ENCODE measurements around the gene TNNT1. TPM values are rescaled to one million over a fixed set of nuclear protein-coding genes. Genes with fewer than 3 reads are reported as not detected.
"Not testable (repeated sequence)": the region's sequence is repeated elsewhere in the genome, so short reads cannot be mapped to it uniquely, and the experiment has no call there.

TNNT1 gene
- polyA plus RNA-seq, 4 donors, result 0.18 to 20.1 (median 5.3) TPM

- peaks cover 7 to 86% (median 43%) of the 10 kb centered on the region in 3 donors for H3K27me3 ChIP-seq (ENCODE audit: control insufficient read depth in 3 of 3, insufficient read depth in 3 of 3, low read length in 3 of 3)
- peaks cover 2 to 6% (median 3%) of the 10 kb centered on the region in 3 donors for H3K4me1 ChIP-seq (ENCODE audit: control insufficient read depth in 3 of 3, insufficient read depth in 2 of 3, low read depth in 1 of 3, low read length in 2 of 3)
- no peak overlapping the region for H3K27ac ChIP-seq (ENCODE audit: low read depth in 1 of 3, low read length in 2 of 3)
- no peak for DNase-seq
- 1 to 5% (median 3%) methylated on average over 17 to 32 of the region's 32 CpGs for WGBS, 3 donors
- no peaks in the 10 kb centered on the region for H3K36me3 ChIP-seq (ENCODE audit: control insufficient read depth in 3 of 3, insufficient read depth in 2 of 3, low read depth in 1 of 3, low read length in 3 of 3)
- FAIRE-seq, result no peak
- peak overlapping the region in 2 of 3 donors; percentile 13 to 27 for H3K4me3 ChIP-seq (ENCODE audit: low read depth in 1 of 3, low read length in 3 of 3)
- H3K9me3 ChIP-seq (ENCODE audit: control insufficient read depth in 2 of 2, insufficient read depth in 1 of 2, low read depth in 1 of 2, low read length in 1 of 2), result peaks cover 0 to 4% of the 10 kb centered on the region in 2 donors
Observed at GRCh38 chr19:55173186-55173713, 24.2 kb upstream of the TNNT1 start.

GRCh38 chr19:55172741-55173140 is 23.7 kb upstream of the TNNT1 start:
- H3K36me3 ChIP-seq (ENCODE audit: control insufficient read depth in 3 of 3, insufficient read depth in 2 of 3, low read depth in 1 of 3, low read length in 3 of 3), result no peaks in the 10 kb centered on the region
- no peak for DNase-seq
- H3K4me1 ChIP-seq (ENCODE audit: control insufficient read depth in 3 of 3, insufficient read depth in 2 of 3, low read depth in 1 of 3, low read length in 2 of 3), result peaks cover 2 to 6% (median 3%) of the 10 kb centered on the region in 3 donors
- peak overlapping the region in 1 of 3 donors; percentile 25 for H3K27ac ChIP-seq (ENCODE audit: low read depth in 1 of 3, low read length in 2 of 3)
- H3K9me3 ChIP-seq (ENCODE audit: control insufficient read depth in 2 of 2, insufficient read depth in 1 of 2, low read depth in 1 of 2, low read length in 1 of 2), result peaks cover 0 to 4% of the 10 kb centered on the region in 2 donors
- H3K27me3 ChIP-seq (ENCODE audit: control insufficient read depth in 3 of 3, insufficient read depth in 3 of 3, low read length in 3 of 3), result peaks cover 7 to 81% (median 44%) of the 10 kb centered on the region in 3 donors
- 15 to 20% (median 15%) methylated on average over 12 of the region's 12 CpGs for WGBS, 3 donors
- no peak for FAIRE-seq
- no peak overlapping the region for H3K4me3 ChIP-seq (ENCODE audit: low read depth in 1 of 3, low read length in 3 of 3)

- not testable (repeated sequence) for H3K36me3 ChIP-seq (ENCODE audit: control insufficient read depth in 3 of 3, insufficient read depth in 2 of 3, low read depth in 1 of 3, low read length in 3 of 3); FAIRE-seq
- H3K27me3 ChIP-seq (ENCODE audit: control insufficient read depth in 3 of 3, insufficient read depth in 3 of 3, low read length in 3 of 3), result peaks cover 7 to 77% (median 47%) of the 10 kb centered on the region in 3 donors
Observed at GRCh38 chr19:55172318-55172717, 23.3 kb upstream of the TNNT1 start.

GRCh38 chr19:55171440-55171839 is 22.4 kb upstream of the TNNT1 start:
- Histone ChIP-seq H3K9me3 (ENCODE audit: control insufficient read depth in 2 of 2, insufficient read depth in 1 of 2, low read depth in 1 of 2, low read length in 1 of 2) (peaks cover 0 to 4% of the 10 kb centered on the region in 2 donors), H3K36me3 (ENCODE audit: control insufficient read depth in 3 of 3, insufficient read depth in 2 of 3, low read depth in 1 of 3, low read length in 3 of 3) (no peaks in the 10 kb centered on the region), H3K27me3 (ENCODE audit: control insufficient read depth in 3 of 3, insufficient read depth in 3 of 3, low read length in 3 of 3) (peaks cover 7 to 69% (median 41%) of the 10 kb centered on the region in 3 donors), H3K4me1 (ENCODE audit: control insufficient read depth in 3 of 3, insufficient read depth in 2 of 3, low read depth in 1 of 3, low read length in 2 of 3) (peaks cover 2 to 11% (median 3%) of the 10 kb centered on the region in 3 donors), H3K4me3 (ENCODE audit: low read depth in 1 of 3, low read length in 3 of 3) (no peak overlapping the region), H3K27ac (ENCODE audit: low read depth in 1 of 3, low read length in 2 of 3) (no peak overlapping the region)
- WGBS, 3 donors, result 70 to 74% (median 74%) methylated on average over 5 of the region's 5 CpGs
- FAIRE-seq, result no peak
- DNase-seq, result no peak

More at GRCh38 chr19:55172318-55172717, 23.3 kb upstream of the TNNT1 start:
- not testable (repeated sequence) for H3K4me3 ChIP-seq (ENCODE audit: low read depth in 1 of 3, low read length in 3 of 3); H3K9me3 ChIP-seq (ENCODE audit: control insufficient read depth in 2 of 2, insufficient read depth in 1 of 2, low read depth in 1 of 2, low read length in 1 of 2); H3K27ac ChIP-seq (ENCODE audit: low read depth in 1 of 3, low read length in 2 of 3); H3K4me1 ChIP-seq (ENCODE audit: control insufficient read depth in 3 of 3, insufficient read depth in 2 of 3, low read depth in 1 of 3, low read length in 2 of 3); DNase-seq
- WGBS, 3 donors, result 48 to 62% (median 55%) methylated on average over 9 of the region's 9 CpGs

- Histone ChIP-seq H3K27me3 (ENCODE audit: control insufficient read depth in 3 of 3, insufficient read depth in 3 of 3, low read length in 3 of 3) (peaks cover 0 to 47% (median 29%) of the 10 kb centered on the region in 3 donors), H3K27ac (ENCODE audit: low read depth in 1 of 3, low read length in 2 of 3) (no peak overlapping the region), H3K9me3 (ENCODE audit: control insufficient read depth in 2 of 2, insufficient read depth in 1 of 2, low read depth in 1 of 2, low read length in 1 of 2) (no peaks in the 10 kb centered on the region), H3K36me3 (ENCODE audit: control insufficient read depth in 3 of 3, insufficient read depth in 2 of 3, low read depth in 1 of 3, low read length in 3 of 3) (no peaks in the 10 kb centered on the region), H3K4me3 (ENCODE audit: low read depth in 1 of 3, low read length in 3 of 3) (no peak overlapping the region), H3K4me1 (ENCODE audit: control insufficient read depth in 3 of 3, insufficient read depth in 2 of 3, low read depth in 1 of 3, low read length in 2 of 3) (peaks cover 2 to 11% (median 3%) of the 10 kb centered on the region in 3 donors)
- WGBS, 3 donors, result 60 to 66% (median 64%) methylated on average over 4 of the region's 4 CpGs
- DNase-seq (no peak), FAIRE-seq (no peak)
Observed at GRCh38 chr19:55169136-55169535, 20.1 kb upstream of the TNNT1 start.

GRCh38 chr19:55166530-55167268 is 17.7 kb upstream of the TNNT1 start, which contains the start of gene DNAAF3:
TSS of gene DNAAF3 (minus strand) at chr19:55166613. CDS start at chr19:55166413, 200 bp downstream.
- FAIRE-seq, result no peak
- no peaks in the 10 kb centered on the region for H3K36me3 ChIP-seq (ENCODE audit: control insufficient read depth in 3 of 3, insufficient read depth in 2 of 3, low read depth in 1 of 3, low read length in 3 of 3)
- H3K27ac ChIP-seq (ENCODE audit: low read depth in 1 of 3, low read length in 2 of 3), result no peak within 1 kb of the TSS
- WGBS, 3 donors, result 1 to 2% (median 1%) methylated on average over 30 to 33 of the region's 33 CpGs
- peaks cover 0 to 43% (median 25%) of the 10 kb centered on the region in 3 donors for H3K27me3 ChIP-seq (ENCODE audit: control insufficient read depth in 3 of 3, insufficient read depth in 3 of 3, low read length in 3 of 3)
- no peaks in the 10 kb centered on the region for H3K9me3 ChIP-seq (ENCODE audit: control insufficient read depth in 2 of 2, insufficient read depth in 1 of 2, low read depth in 1 of 2, low read length in 1 of 2)
- peaks cover 0 to 4% (median 0%) of the 10 kb centered on the region in 3 donors for H3K4me1 ChIP-seq (ENCODE audit: control insufficient read depth in 3 of 3, insufficient read depth in 2 of 3, low read depth in 1 of 3, low read length in 2 of 3)
- peak; percentile 96 to 97 for DNase-seq
- H3K4me3 ChIP-seq (ENCODE audit: low read depth in 1 of 3, low read length in 3 of 3), result peak within 1 kb of the TSS in 2 of 3 donors; percentile 10 to 42

- 1 to 4% (median 2%) methylated on average over 29 to 34 of the region's 34 CpGs for WGBS, 3 donors
- DNase-seq (peak; percentile 69 to 87), FAIRE-seq (no peak)
- Histone ChIP-seq H3K4me1 (ENCODE audit: control insufficient read depth in 3 of 3, insufficient read depth in 2 of 3, low read depth in 1 of 3, low read length in 2 of 3) (peaks cover 0 to 4% (median 0%) of the 10 kb centered on the region in 3 donors), H3K4me3 (ENCODE audit: low read depth in 1 of 3, low read length in 3 of 3) (peak overlapping the region in 2 of 3 donors; percentile 10 to 42), H3K36me3 (ENCODE audit: control insufficient read depth in 3 of 3, insufficient read depth in 2 of 3, low read depth in 1 of 3, low read length in 3 of 3) (no peaks in the 10 kb centered on the region), H3K27ac (ENCODE audit: low read depth in 1 of 3, low read length in 2 of 3) (no peak overlapping the region), H3K9me3 (ENCODE audit: control insufficient read depth in 2 of 2, insufficient read depth in 1 of 2, low read depth in 1 of 2, low read length in 1 of 2) (no peaks in the 10 kb centered on the region), H3K27me3 (ENCODE audit: control insufficient read depth in 3 of 3, insufficient read depth in 3 of 3, low read length in 3 of 3) (peaks cover 0 to 43% (median 26%) of the 10 kb centered on the region in 3 donors)
Observed at GRCh38 chr19:55165952-55166529, 17.0 kb upstream of the TNNT1 start.

GRCh38 chr19:55161571-55162322 is 12.7 kb upstream of the TNNT1 start:
- no peak for FAIRE-seq
- Histone ChIP-seq H3K27ac (ENCODE audit: low read depth in 1 of 3, low read length in 2 of 3) (no peak overlapping the region), H3K4me1 (ENCODE audit: control insufficient read depth in 3 of 3, insufficient read depth in 2 of 3, low read depth in 1 of 3, low read length in 2 of 3) (peaks cover 0 to 5% (median 0%) of the 10 kb centered on the region in 3 donors), H3K9me3 (ENCODE audit: control insufficient read depth in 2 of 2, insufficient read depth in 1 of 2, low read depth in 1 of 2, low read length in 1 of 2) (no peaks in the 10 kb centered on the region), H3K27me3 (ENCODE audit: control insufficient read depth in 3 of 3, insufficient read depth in 3 of 3, low read length in 3 of 3) (peaks cover 0 to 59% (median 17%) of the 10 kb centered on the region in 3 donors), H3K36me3 (ENCODE audit: control insufficient read depth in 3 of 3, insufficient read depth in 2 of 3, low read depth in 1 of 3, low read length in 3 of 3) (no peaks in the 10 kb centered on the region), H3K4me3 (ENCODE audit: low read depth in 1 of 3, low read length in 3 of 3) (no peak overlapping the region)
- 21 to 25% (median 25%) methylated on average over 52 to 61 of the region's 61 CpGs for WGBS, 3 donors
- no peak for DNase-seq

All from small intestine (tissue), 7 donors.